Right lobe of liver (tissue), 4 donors: ENCODE results near the gene SYT11.

Experiments
- CTCF ChIP-seq, 4 donors: fragments of 200-600 bp in 3 of 4; fragments of 450-650 bp in 1 of 4; IDR thresholded peaks; one replicate each; pipeline versions ENCODE4 v1.5.1 to v1.8.0; 2016 to 2022; ENCODE audit warnings: antibody characterized with exemption in 4 of 4, mild to moderate bottlenecking in 2 of 4
- POLR2A ChIP-seq: fragments of 450-650 bp; IDR thresholded peaks from one replicate; pipeline ENCODE4 v1.6.1; 2017; ENCODE audit warnings: antibody characterized with exemption, mild to moderate bottlenecking
- donor health status: DM: no; HTN: no; CAD: no.
- donor health status: DM: no; HTN: no; CAD: no.
- donor health status: DM: no; HTN: yes; CAD: no.

GRCh38 chr1:155861896-155862295 is 2.5 kb downstream of the SYT11 start:
- TF ChIP-seq CTCF (IDR thresholded peaks at IDR 0.05) (no peak), POLR2A (no peak)
